ENCODE data around the gene SLC1A7.

The SLC1A7 gene

DNA sequence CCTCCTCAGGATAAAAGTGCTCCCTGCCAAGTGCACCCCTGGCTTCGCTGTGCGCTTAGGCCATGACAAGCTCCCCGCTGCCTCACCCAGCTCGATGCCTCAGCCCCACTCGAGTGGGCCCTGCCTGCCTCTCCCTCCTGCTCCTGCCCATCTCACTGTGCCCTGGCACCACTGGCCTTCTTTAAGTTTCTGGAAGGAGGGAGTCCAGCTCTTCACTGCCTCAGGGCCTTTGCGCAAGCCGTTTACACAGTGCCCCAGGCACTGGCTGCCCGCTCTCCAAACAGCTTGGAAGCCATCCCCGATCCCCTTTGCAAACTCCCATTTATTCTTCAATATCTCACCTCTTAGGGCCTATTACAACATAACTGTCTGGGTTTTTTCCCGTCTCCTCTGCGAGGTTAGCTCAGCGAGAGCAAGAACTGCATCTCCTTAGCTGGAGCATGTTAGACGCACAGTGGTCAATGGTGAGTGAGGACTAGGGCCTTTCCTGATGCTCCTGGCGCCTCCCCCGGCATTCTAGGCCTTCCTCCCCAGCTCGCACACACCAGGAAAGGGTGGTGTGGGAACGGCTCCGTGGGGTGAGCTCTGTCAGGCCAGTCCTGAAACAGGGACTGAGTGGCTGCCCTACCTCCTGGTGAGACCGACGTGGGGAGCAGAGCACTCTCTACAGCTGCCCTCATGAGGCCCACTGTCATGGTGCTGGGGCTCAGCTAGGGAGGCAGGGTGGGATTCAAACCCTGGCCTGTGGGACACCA, 48.5 kb downstream of the SLC1A7 start:
- Histone ChIP-seq H3K4me3 (ENCODE audit: low read depth, low read length, poor library complexity, severe bottlenecking) (no peak overlapping the region), H3K4me1 (ENCODE audit: insufficient read depth, low read length, severe bottlenecking) (no peaks in the 10 kb centered on the region), H3K36me3 (ENCODE audit: insufficient read depth, low read length) (no peaks in the 10 kb centered on the region), H2AFZ (ENCODE audit: low read length) (no peak overlapping the region), H3K27me3 (ENCODE audit: insufficient read depth, low read length) (no peaks in the 10 kb centered on the region), H3K9me3 (ENCODE audit: low read length) (peaks cover 2% of the 10 kb centered on the region; the same call in 1 of the 2 replicates), H3K27ac (ENCODE audit: low read depth, low read length, poor library complexity, severe bottlenecking) (no peak overlapping the region), H3K9me2 (ENCODE audit: low read depth, low read length) (no peaks in the 10 kb centered on the region), H4K20me1 (ENCODE audit: insufficient read depth, low read length) (no peaks in the 10 kb centered on the region), H3F3A (ENCODE audit: insufficient read depth, low read length) (no peaks in the 10 kb centered on the region), H3K9ac (ENCODE audit: low read length) (no peak overlapping the region), H3K4me2 (ENCODE audit: low read length) (no peak overlapping the region), H3K79me2 (ENCODE audit: insufficient read depth, low read length) (no peaks in the 10 kb centered on the region)
- TF ChIP-seq, protein P1, sequence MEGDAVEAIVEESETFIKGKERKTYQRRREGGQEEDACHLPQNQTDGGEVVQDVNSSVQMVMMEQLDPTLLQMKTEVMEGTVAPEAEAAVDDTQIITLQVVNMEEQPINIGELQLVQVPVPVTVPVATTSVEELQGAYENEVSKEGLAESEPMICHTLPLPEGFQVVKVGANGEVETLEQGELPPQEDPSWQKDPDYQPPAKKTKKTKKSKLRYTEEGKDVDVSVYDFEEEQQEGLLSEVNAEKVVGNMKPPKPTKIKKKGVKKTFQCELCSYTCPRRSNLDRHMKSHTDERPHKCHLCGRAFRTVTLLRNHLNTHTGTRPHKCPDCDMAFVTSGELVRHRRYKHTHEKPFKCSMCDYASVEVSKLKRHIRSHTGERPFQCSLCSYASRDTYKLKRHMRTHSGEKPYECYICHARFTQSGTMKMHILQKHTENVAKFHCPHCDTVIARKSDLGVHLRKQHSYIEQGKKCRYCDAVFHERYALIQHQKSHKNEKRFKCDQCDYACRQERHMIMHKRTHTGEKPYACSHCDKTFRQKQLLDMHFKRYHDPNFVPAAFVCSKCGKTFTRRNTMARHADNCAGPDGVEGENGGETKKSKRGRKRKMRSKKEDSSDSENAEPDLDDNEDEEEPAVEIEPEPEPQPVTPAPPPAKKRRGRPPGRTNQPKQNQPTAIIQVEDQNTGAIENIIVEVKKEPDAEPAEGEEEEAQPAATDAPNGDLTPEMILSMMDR (IDR thresholded peaks at IDR 0.05; ENCODE audit: low read length), result no peak
- no peak for TF ChIP-seq EZH2 (IDR thresholded peaks at IDR 0.05; ENCODE audit: borderline replicate concordance, low read length)

DNA sequence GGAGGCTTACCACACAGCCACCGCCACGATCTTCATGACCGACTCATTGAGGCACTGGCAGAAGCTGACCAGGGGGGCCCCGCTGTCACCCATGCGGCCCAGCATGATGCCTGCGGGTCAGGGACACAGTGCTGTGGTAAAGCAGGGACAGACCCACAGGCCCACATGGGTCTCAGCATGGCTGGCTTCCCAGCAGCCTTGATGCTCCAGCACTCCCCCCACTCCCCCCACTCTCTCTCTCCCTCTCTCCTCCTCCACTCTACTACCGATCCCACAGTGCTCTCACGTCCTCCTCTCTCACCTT, 49.0 kb downstream of the SLC1A7 start:
- H3K9ac ChIP-seq (ENCODE audit: low read length), result no peak overlapping the region
- no peaks in the 10 kb centered on the region for H3F3A ChIP-seq (ENCODE audit: insufficient read depth, low read length)
- no peaks in the 10 kb centered on the region; the same call in 1 of the 2 replicates for H3K9me3 ChIP-seq (ENCODE audit: low read length)
- no peaks in the 10 kb centered on the region for H3K9me2 ChIP-seq (ENCODE audit: low read depth, low read length)
- no peak for TF ChIP-seq EZH2 (IDR thresholded peaks at IDR 0.05; ENCODE audit: borderline replicate concordance, low read length)
- TF ChIP-seq, protein P1 (IDR thresholded peaks at IDR 0.05; ENCODE audit: low read length), result no peak
- H3K4me2 ChIP-seq (ENCODE audit: low read length), result no peak overlapping the region
- H3K36me3 ChIP-seq (ENCODE audit: insufficient read depth, low read length), result no peaks in the 10 kb centered on the region
- no peaks in the 10 kb centered on the region for H3K79me2 ChIP-seq (ENCODE audit: insufficient read depth, low read length)
- H3K27ac ChIP-seq (ENCODE audit: low read depth, low read length, poor library complexity, severe bottlenecking), result no peak overlapping the region
- no peak overlapping the region for H3K4me3 ChIP-seq (ENCODE audit: low read depth, low read length, poor library complexity, severe bottlenecking)
- no peaks in the 10 kb centered on the region for H4K20me1 ChIP-seq (ENCODE audit: insufficient read depth, low read length)
- H3K4me1 ChIP-seq (ENCODE audit: insufficient read depth, low read length, severe bottlenecking), result no peaks in the 10 kb centered on the region
- no peaks in the 10 kb centered on the region for H3K27me3 ChIP-seq (ENCODE audit: insufficient read depth, low read length)
- H2AFZ ChIP-seq (ENCODE audit: low read length), result no peak overlapping the region

DNA sequence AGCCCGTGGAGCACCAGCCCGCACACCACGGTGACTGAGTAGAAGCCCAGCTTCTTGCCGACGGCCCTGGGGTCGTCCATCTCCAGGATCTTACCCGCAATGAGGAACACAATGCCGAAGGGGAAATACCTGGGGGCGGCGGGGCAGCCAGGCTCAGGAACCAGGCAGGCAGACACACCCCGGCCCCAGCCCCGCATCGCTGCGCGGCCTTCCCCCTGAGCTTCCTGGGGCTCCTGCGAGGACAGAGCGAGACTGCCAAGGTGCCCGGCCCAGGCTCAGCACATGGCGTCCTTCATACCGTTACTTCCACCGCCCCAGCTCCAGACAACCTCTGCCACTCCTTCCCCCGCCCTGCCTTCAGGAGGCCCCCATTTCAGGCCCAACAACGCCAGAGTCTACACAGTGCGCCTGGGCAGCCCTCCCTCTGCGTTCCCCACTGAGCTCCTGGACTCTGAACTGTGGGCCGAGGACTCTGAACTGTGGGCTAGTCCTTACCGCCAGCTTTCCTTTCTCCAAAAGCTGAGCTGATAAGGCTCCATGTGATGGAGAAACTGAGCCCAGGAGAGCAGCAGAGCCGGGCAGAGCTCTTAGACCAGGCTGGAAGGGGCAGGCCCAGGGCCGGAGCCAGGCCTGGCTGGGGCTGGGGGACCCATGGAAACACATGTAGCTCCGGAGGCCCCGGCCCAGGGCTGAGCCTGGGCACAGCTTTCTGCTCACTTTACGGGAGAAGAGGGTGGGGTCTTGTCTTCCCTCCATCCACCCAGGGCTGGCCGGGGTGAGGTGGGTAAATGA, 49.6 kb downstream of the SLC1A7 start:
- Histone ChIP-seq H3K9ac (ENCODE audit: low read length) (no peak overlapping the region), H2AFZ (ENCODE audit: low read length) (no peak overlapping the region), H3K9me3 (ENCODE audit: low read length) (no peaks in the 10 kb centered on the region), H3K4me2 (ENCODE audit: low read length) (no peak overlapping the region), H3F3A (ENCODE audit: insufficient read depth, low read length) (no peaks in the 10 kb centered on the region), H4K20me1 (ENCODE audit: insufficient read depth, low read length) (no peaks in the 10 kb centered on the region), H3K4me3 (ENCODE audit: low read depth, low read length, poor library complexity, severe bottlenecking) (no peak overlapping the region), H3K27ac (ENCODE audit: low read depth, low read length, poor library complexity, severe bottlenecking) (no peak overlapping the region), H3K36me3 (ENCODE audit: insufficient read depth, low read length) (no peaks in the 10 kb centered on the region), H3K27me3 (ENCODE audit: insufficient read depth, low read length) (no peaks in the 10 kb centered on the region), H3K9me2 (ENCODE audit: low read depth, low read length) (no peaks in the 10 kb centered on the region), H3K4me1 (ENCODE audit: insufficient read depth, low read length, severe bottlenecking) (no peaks in the 10 kb centered on the region), H3K79me2 (ENCODE audit: insufficient read depth, low read length) (no peaks in the 10 kb centered on the region)
- TF ChIP-seq, protein P1 (IDR thresholded peaks at IDR 0.05; ENCODE audit: low read length), result no peak
- TF ChIP-seq EZH2 (IDR thresholded peaks at IDR 0.05; ENCODE audit: borderline replicate concordance, low read length), result no peak

All from OCI-LY1 (cell line).